Erythroblast (primary cell): ENCODE data around the gene NEDD4L.

ENCODE experiments used
- GATA1 ChIP-seq: IDR thresholded peaks from 2 replicates; pipeline ENCODE4 v1.6.1; 2011; ENCODE audit warnings: low read depth, mild to moderate bottlenecking, control low read depth, low read length, moderate library complexity
- POLR2A ChIP-seq: IDR thresholded peaks from 2 replicates; pipeline ENCODE4 v1.6.1; 2011; ENCODE audit warnings: mild to moderate bottlenecking, low read length

DNA sequence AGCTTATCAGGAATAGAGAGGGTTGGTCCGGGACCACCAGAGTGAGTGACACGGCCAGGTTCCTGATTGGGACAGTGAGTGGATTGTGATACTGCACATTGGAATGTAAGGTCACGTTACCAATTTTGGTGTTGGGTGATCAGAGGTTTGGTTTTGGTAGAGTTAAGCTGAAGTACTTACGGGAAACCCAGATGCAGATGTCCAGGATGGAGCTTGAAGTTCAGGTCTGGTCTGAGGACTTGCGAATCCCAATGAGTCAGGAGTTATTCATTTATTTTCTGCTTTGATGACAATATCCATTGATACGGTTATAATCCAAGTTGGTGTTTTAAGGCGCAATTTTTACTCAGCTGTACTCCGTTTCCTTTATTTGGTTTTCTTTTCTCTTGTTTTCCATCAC, 311.2 kb downstream of the NEDD4L start:
- no peak for TF ChIP-seq POLR2A
- TF ChIP-seq GATA1: no peak
